GM12874 (cell line): ENCODE results near the gene NCOR2.

ENCODE experiments used
- TF ChIP-seq, protein P1 (sequence below): IDR thresholded peaks from 2 replicates; pipeline ENCODE4 v1.5.1; 2011; ENCODE audit warnings: low read depth, mild to moderate bottlenecking, control low read depth, low read length, moderate library complexity; ENCODE audit not compliant: insufficient read depth

Gene NCOR2

DNA sequence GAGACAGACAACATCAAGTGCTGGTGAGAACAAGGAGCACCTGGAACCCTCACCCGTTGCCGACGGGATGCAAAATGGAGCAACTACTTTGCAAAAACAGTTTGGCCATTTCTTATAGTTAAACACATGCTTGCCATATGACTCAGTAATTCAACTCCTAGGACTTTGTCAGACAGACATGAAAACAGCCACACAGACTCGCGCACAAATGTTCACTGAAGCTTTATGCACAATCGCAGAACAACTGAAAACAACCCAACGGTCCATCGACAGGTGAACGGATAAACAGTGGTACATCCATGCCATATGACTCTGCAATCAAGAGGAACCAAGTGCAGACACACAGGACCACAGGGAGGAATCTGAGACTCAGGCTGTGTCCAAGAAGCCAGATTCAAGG is 30.8 kb downstream of the NCOR2 start:
- TF ChIP-seq, protein P1, sequence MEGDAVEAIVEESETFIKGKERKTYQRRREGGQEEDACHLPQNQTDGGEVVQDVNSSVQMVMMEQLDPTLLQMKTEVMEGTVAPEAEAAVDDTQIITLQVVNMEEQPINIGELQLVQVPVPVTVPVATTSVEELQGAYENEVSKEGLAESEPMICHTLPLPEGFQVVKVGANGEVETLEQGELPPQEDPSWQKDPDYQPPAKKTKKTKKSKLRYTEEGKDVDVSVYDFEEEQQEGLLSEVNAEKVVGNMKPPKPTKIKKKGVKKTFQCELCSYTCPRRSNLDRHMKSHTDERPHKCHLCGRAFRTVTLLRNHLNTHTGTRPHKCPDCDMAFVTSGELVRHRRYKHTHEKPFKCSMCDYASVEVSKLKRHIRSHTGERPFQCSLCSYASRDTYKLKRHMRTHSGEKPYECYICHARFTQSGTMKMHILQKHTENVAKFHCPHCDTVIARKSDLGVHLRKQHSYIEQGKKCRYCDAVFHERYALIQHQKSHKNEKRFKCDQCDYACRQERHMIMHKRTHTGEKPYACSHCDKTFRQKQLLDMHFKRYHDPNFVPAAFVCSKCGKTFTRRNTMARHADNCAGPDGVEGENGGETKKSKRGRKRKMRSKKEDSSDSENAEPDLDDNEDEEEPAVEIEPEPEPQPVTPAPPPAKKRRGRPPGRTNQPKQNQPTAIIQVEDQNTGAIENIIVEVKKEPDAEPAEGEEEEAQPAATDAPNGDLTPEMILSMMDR, result no peak

DNA sequence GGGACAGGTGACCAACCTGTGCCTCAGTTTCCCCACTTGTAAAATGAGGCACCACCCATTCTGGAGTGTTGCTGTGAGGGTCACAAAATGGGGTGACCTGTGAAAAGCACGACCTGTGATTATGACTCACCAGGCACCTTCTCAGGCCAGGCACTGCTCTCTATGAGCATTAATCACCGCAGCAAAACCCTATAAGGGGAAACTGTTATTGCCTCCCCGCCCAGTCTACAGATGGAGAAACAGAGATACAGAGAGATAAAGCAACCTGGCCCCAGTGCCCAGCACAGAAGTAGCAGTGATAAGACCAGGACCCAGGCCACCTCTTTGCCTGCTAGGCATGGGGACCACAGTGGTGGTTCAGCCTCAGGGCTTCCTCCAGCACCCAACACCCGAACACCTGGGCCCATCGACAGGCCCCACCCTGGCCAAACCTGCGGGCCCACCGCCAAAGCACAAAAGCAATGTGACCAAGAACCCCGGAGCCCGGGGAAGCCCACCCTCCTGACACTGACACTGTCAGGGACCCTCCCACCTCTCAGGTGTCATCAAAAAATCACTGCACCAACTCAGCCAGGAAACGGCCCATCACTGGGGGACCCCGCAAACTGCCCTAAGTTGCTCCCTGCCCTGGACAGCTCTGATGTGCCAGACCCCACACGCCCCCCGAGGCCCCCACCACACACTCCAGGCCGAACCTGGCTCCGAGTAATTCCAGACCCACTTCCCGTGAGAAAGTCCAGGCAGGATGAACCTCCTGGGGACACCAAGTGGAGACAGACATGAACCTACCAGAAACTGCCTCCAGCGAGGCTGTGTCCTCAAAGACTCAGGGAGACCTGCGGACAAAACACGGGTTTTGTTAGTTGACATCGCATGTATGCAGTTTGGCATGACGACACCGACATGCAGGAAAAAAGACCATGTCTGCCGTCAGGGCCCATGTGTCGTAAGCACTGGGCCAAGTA is 32.4 kb downstream of the NCOR2 start:
- TF ChIP-seq, protein P1, result no peak

DNA sequence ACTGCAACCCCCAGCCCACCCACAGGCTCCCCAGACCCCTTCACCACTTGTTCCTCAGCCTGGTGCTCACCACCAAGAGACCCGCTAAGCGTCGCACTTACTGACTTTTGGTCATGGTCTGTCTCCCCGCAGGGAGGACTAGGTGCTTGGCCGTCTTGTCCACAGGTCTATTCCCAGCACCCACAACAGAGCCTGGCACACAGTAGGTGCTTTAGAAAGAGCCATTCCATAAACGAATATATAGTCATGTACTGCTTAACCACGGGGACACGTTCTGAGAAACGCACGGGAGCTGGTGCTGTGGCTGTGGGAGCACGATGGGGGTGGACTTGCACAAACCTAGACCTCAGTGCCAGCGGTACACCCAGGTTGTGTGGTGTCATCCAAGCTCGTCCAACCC is 34.0 kb downstream of the NCOR2 start:
- TF ChIP-seq, protein P1, result no peak

DNA sequence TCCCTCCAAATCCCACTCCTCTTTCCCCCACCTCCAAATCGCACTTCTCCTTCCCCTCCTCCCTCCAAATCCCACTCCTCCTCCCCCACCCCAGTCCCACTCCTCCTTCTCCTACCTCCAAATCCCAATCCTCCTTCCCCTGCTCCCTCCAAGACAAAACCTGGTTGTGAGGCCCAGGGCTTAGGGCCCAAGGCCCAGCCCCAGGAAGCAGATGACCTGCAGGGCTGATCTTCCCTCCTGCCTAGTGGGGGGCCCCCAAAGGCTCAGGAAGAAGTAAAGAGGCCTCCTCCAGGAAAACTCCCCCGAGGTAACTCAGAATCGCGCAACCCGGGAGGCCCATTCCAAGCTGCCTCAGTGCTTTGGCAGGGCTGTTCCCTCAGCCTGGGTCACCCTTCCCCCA is 34.4 kb downstream of the NCOR2 start:
- TF ChIP-seq, protein P1, result no peak

DNA sequence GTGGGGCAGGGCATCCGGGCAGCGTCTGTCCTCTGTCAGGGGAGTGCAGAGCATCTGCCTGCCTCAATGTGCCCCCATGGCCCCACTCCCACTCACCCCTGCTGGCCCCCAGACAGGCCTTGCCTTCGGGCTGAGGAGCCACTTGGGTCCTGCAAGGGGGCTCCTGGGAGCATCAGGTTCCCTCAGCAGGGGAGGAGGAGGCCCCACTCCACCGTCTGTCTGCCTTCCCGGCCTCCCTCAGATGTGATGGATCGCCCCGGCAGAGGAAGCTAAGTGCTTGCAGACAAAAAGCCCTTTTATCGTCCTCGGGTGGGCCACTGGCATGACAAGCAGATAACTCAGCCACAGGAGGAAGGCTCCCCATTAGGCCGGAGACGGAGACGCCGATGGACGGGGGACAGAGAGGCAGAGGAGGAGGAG is 35.1 kb downstream of the NCOR2 start:
- TF ChIP-seq, protein P1, result no peak

DNA sequence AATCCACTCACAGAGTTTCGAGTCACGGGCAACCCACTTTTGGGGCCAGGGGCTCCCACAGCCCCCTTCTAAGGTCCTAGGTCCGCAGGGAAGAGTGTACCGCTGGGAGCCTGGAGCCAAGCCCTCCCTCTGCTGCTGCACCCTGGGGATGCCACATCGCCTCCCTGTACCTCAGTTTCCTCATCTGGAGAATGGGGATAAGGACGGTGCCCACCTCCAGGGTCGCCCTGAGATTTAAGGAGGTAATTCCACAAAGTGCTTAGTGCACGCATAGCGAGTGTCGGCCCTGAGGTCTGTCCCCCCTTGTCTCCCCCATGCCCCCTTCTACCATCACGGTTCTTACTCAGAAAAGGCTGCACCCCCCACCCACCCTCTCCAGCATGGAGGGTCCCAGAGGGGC is 35.5 kb downstream of the NCOR2 start:
- TF ChIP-seq, protein P1, result no peak

DNA sequence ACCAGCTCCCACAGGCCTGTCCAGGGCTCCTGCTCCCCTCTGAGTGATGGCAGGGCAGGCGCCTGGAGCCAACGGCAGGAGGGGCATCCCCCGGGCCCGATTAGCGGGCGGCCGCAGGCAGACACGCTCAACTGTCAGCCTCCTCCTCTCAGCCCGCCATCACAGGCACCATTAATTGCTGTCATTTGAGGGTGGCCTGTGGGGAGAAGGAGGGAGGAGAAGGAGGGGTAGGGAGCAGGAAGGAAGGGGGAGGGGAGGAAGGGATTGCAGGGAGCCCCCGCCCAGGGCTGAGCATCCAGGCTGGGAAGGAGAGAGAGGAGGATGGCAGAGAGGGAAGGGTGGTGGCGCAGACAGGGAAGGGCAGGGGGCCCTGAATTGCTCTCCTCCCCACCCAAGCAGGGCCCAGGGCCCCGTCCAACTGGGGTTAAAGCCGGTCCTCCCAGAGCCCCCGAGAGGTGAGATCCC is 36.1 kb downstream of the NCOR2 start:
- TF ChIP-seq, protein P1, result no peak
